Retinal pigment epithelial cell (primary cell): ENCODE results near the gene DIP2C.

Experiments used
- DNase-seq: peaks from one replicate; pipeline ENCODE4 v3.0.0-alpha.2; 2010; ENCODE audit warnings: low read depth
- H3K4me3 ChIP-seq: 2 replicates; pipeline ENCODE4 v1.5.1; 2011; ENCODE audit warnings: mild to moderate bottlenecking, low read length, control low read depth, moderate library complexity
- CTCF ChIP-seq: conservative IDR thresholded peaks from 2 replicates; pipeline ENCODE4 v1.5.1; 2011; ENCODE audit warnings: low read depth, low read length, control low read depth, inconsistent platforms

The DIP2C gene

GRCh38 chr10:228366-228765 is 461.1 kb downstream of the DIP2C start:
- no peak for DNase-seq
- H3K4me3 ChIP-seq = no peak overlapping the region
- TF ChIP-seq CTCF = no peak

GRCh38 chr10:227014-227413 is 462.5 kb downstream of the DIP2C start:
- H3K4me3 ChIP-seq = no peak overlapping the region
- no peak for TF ChIP-seq CTCF
- DNase-seq = no peak

GRCh38 chr10:226018-226417 is 463.4 kb downstream of the DIP2C start:
- no peak for TF ChIP-seq CTCF
- no peak overlapping the region for H3K4me3 ChIP-seq
- DNase-seq = no peak

GRCh38 chr10:224571-224970 is 464.9 kb downstream of the DIP2C start:
- TF ChIP-seq CTCF = no peak
- H3K4me3 ChIP-seq = no peak overlapping the region
- no peak for DNase-seq
